CD14-positive monocyte (primary cell): Measurements from ENCODE around the gene NUP188. TPM values are rescaled to one million over a fixed set of nuclear protein-coding genes. Genes with fewer than 3 reads are reported as not detected.

Experiments
- DNase-seq, 3 donors: peaks; one replicate each; pipeline ENCODE4 v3.0.0-alpha.2; 2011 to 2022
- H2AFZ ChIP-seq: 2 replicates; pipeline ENCODE4 v1.6.0; 2012; ENCODE audit warnings: mild to moderate bottlenecking, low read depth, low read length, inconsistent platforms; ENCODE audit not compliant: insufficient read depth, poor library complexity, severe bottlenecking
- H3K27ac ChIP-seq, 2 donors: 1 replicate in 1 of 2; 2 replicates in 1 of 2; pipeline ENCODE4 v1.5.1; 2012 to 2013; ENCODE audit warnings: low read length in 2 of 2, control low read depth in 1 of 2, inconsistent platforms in 1 of 2, low read depth in 1 of 2, mild to moderate bottlenecking in 1 of 2
- H3K27me3 ChIP-seq, 2 donors: one replicate each; pipeline versions ENCODE4 v1.6.0 to v1.6.1; 2011 to 2013; ENCODE audit warnings: low read length in 2 of 2; ENCODE audit not compliant: control insufficient read depth in 2 of 2, insufficient read depth in 2 of 2
- H3K36me3 ChIP-seq, 2 donors: replicated peaks in 1 of 2; 1 replicate in 1 of 2; 2 replicates in 1 of 2; pipeline versions ENCODE4 v1.5.1 to v1.6.1; 2012 to 2013; ENCODE audit warnings: low read length in 2 of 2, control low read depth in 1 of 2, inconsistent platforms in 1 of 2, mild to moderate bottlenecking in 1 of 2; ENCODE audit not compliant: insufficient read depth in 2 of 2, control insufficient read depth in 1 of 2
- H3K4me1 ChIP-seq, 2 donors: 1 replicate in 1 of 2; 2 replicates in 1 of 2; pipeline versions ENCODE4 v1.5.1 to v1.6.1; 2012 to 2013; ENCODE audit warnings: low read length in 2 of 2, control low read depth in 1 of 2, inconsistent platforms in 1 of 2, mild to moderate bottlenecking in 1 of 2, moderate library complexity in 1 of 2; ENCODE audit not compliant: insufficient read depth in 2 of 2, control insufficient read depth in 1 of 2
- H3K4me2 ChIP-seq: replicated peaks from 2 replicates; pipeline ENCODE3; 2012; ENCODE audit warnings: low read length, moderate library complexity, mild to moderate bottlenecking; ENCODE audit not compliant: poor library complexity, severe bottlenecking; ENCODE audit errors: extremely low read depth
- H3K4me3 ChIP-seq, 3 experiments: fragments of 200-600 bp in 1 of 3; sonication (generic) in 1 of 3; replicated peaks in 1 of 3; 1 replicate in 2 of 3; 2 replicates in 1 of 3; pipeline ENCODE4 v1.5.1; 2011 to 2013; ENCODE audit warnings: low read length in 3 of 3, mild to moderate bottlenecking in 3 of 3, control low read depth in 2 of 3, low read depth in 2 of 3, inconsistent platforms in 1 of 3, moderate library complexity in 1 of 3
- H3K79me2 ChIP-seq: 2 replicates; pipeline ENCODE4 v1.6.0; 2012; ENCODE audit warnings: mild to moderate bottlenecking, control low read depth, inconsistent platforms, low read length, moderate library complexity; ENCODE audit not compliant: insufficient read depth
- H3K9ac ChIP-seq: 2 replicates; pipeline ENCODE4 v1.6.0; 2017; ENCODE audit warnings: low read length, mild to moderate bottlenecking; ENCODE audit not compliant: insufficient read depth, poor library complexity, severe bottlenecking
- H3K9me3 ChIP-seq, 2 donors: replicated peaks in 1 of 2; 1 replicate in 1 of 2; 2 replicates in 1 of 2; pipeline versions ENCODE4 v1.5.1 to v1.6.1; 2012 to 2013; ENCODE audit warnings: low read length in 2 of 2, control low read depth in 1 of 2; ENCODE audit not compliant: control insufficient read depth in 1 of 2, insufficient read depth in 1 of 2
- H4K20me1 ChIP-seq: 2 replicates; pipeline ENCODE4 v1.6.0; 2012; ENCODE audit warnings: mild to moderate bottlenecking, low read length, control low read depth, moderate library complexity; ENCODE audit not compliant: insufficient read depth
- H3K27ac Mint-ChIP-seq, 7 donors: one replicate each; pipeline ENCODE4 v1.8.0; 2020; ENCODE audit warnings: mild to moderate bottlenecking in 7 of 7, mixed read lengths in 7 of 7, moderate library complexity in 6 of 7, inconsistent platforms in 2 of 7
- H3K27me3 Mint-ChIP-seq, 3 donors: one replicate each; pipeline ENCODE4 v1.8.0; 2021 to 2022; ENCODE audit warnings: low read depth in 3 of 3, mild to moderate bottlenecking in 3 of 3, mixed read lengths in 3 of 3, moderate library complexity in 3 of 3, inconsistent platforms in 1 of 3
- H3K36me3 Mint-ChIP-seq, 2 donors: one replicate each; pipeline ENCODE4 v1.8.0; 2020; ENCODE audit warnings: mixed read lengths in 2 of 2, inconsistent platforms in 1 of 2, mild to moderate bottlenecking in 1 of 2
- H3K4me1 Mint-ChIP-seq: one replicate; pipeline ENCODE4 v1.8.0; 2020; ENCODE audit warnings: mild to moderate bottlenecking, mixed read lengths
- H3K4me3 Mint-ChIP-seq, 2 donors: one replicate each; pipeline ENCODE4 v1.8.0; 2020; ENCODE audit warnings: mild to moderate bottlenecking in 2 of 2, mixed read lengths in 2 of 2, moderate library complexity in 1 of 2
- H3K9me3 Mint-ChIP-seq, 7 donors: one replicate each; pipeline ENCODE4 v1.8.0; 2020 to 2022; ENCODE audit warnings: mixed read lengths in 7 of 7, mild to moderate bottlenecking in 6 of 7, moderate library complexity in 6 of 7, inconsistent platforms in 2 of 7
- WGBS: methylation state at CpG from one replicate; pipeline ENCODE4 v1.1.5; 2013; ENCODE audit warnings: missing lambda C conversion rate; ENCODE audit not compliant: insufficient coverage; 5-methylcytosine and 5-hydroxymethylcytosine counted together
- intact Hi-C, 2 donors: fragments of 100-400 bp; cut with micrococcal nuclease; formaldehyde crosslinking; loops; one replicate each; pipeline versions ENCODE4 v1.15.0 to v1.15.1; 2023
- polyA plus RNA-seq, 3 donors: library from polyadenylated mRNA; depleted of rRNA in 1 of 3; unstranded in 2 of 3; stranded (reverse) in 1 of 3; fragments of 300-500 nt in 2 of 3; fragments of >200 nt in 1 of 3; fragmentation: Illumina TruSeq in 2 of 3; gene quantifications; 1 replicate in 2 of 3; 2 replicates in 1 of 3; pipeline ENCODE4 v1.2.3, GENCODE V29; 2012 to 2021
- TF ChIP-seq, protein P1 (sequence below): fragments of 200-600 bp; IDR thresholded peaks from one replicate; pipeline ENCODE4 v1.8.0; 2022; ENCODE audit warnings: antibody characterized with exemption, mild to moderate bottlenecking

Gene NUP188
- polyA plus RNA-seq, 3 donors = 10.5 to 28.2 (median 17.2) TPM

- intact Hi-C loops = no loop called here
- Mint-ChIP-seq H3K36me3 (peaks cover 8 to 24% of the 10 kb centered on the region in 2 donors), H3K9me3 (no peaks in the 10 kb centered on the region), H3K4me1 (peaks cover 33% of the 10 kb centered on the region), H3K4me3 (no peak overlapping the region), H3K27me3 (peaks cover 0 to 2% (median 0%) of the 10 kb centered on the region in 3 donors), H3K27ac (no peak overlapping the region)
- no peak overlapping the region for H3K27ac ChIP-seq
- peaks cover 16% of the 10 kb centered on the region for H4K20me1 ChIP-seq
- peaks cover 28 to 32% of the 10 kb centered on the region in 2 donors for H3K4me1 ChIP-seq
- H3K4me2 ChIP-seq = no peak overlapping the region
- peaks cover 2 to 14% of the 10 kb centered on the region in 2 donors for H3K36me3 ChIP-seq
- WGBS = 83% methylated on average over 2 of the region's 7 CpGs
- no peak for DNase-seq
- H3K79me2 ChIP-seq = peaks cover 6% of the 10 kb centered on the region
- no peaks in the 10 kb centered on the region for H3K27me3 ChIP-seq
- TF ChIP-seq, protein P1, sequence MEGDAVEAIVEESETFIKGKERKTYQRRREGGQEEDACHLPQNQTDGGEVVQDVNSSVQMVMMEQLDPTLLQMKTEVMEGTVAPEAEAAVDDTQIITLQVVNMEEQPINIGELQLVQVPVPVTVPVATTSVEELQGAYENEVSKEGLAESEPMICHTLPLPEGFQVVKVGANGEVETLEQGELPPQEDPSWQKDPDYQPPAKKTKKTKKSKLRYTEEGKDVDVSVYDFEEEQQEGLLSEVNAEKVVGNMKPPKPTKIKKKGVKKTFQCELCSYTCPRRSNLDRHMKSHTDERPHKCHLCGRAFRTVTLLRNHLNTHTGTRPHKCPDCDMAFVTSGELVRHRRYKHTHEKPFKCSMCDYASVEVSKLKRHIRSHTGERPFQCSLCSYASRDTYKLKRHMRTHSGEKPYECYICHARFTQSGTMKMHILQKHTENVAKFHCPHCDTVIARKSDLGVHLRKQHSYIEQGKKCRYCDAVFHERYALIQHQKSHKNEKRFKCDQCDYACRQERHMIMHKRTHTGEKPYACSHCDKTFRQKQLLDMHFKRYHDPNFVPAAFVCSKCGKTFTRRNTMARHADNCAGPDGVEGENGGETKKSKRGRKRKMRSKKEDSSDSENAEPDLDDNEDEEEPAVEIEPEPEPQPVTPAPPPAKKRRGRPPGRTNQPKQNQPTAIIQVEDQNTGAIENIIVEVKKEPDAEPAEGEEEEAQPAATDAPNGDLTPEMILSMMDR = no peak
- no peak overlapping the region for H3K9ac ChIP-seq
- H2AFZ ChIP-seq = no peak overlapping the region
- no peaks in the 10 kb centered on the region for H3K9me3 ChIP-seq
- no peak overlapping the region for H3K4me3 ChIP-seq
Observed at GRCh38 chr9:128901379-128901778, 46.1 kb upstream of the NUP188 start.

DNA sequence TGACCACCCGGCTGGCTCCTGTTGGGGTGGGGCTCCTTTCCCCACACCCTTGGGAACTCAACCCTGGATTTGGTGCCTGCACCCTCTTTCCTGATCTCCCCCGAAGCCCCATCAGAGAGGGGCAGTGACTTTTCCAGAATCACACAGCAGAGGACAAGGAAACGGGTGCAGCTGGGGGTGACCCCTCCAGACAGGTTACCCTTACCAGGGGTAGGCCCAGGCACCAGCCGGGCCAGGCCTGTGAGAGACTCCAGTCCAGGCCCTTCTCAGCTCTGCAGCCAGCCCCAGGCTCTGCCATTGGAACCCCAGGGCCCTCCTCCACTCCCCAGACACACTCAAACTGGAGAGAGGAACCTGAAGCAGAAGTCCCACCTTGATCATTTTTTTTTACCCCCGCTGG is 45.7 kb upstream of the NUP188 start:
- H3K4me2 ChIP-seq = no peak overlapping the region
- H3K27me3 ChIP-seq = no peaks in the 10 kb centered on the region
- peaks cover 28 to 32% of the 10 kb centered on the region in 2 donors for H3K4me1 ChIP-seq
- H3K9ac ChIP-seq = peak overlapping the region; percentile 29
- Mint-ChIP-seq H3K4me3 (peak overlapping the region in 1 of 2 donors; percentile 4), H3K36me3 (peaks cover 6 to 22% of the 10 kb centered on the region in 2 donors), H3K4me1 (peaks cover 33% of the 10 kb centered on the region), H3K27ac (no peak overlapping the region), H3K27me3 (peaks cover 0 to 2% (median 0%) of the 10 kb centered on the region in 3 donors), H3K9me3 (no peaks in the 10 kb centered on the region)
- intact Hi-C loops = no loop called here
- WGBS = 77% methylated on average over 4 of the region's 5 CpGs
- peaks cover 6% of the 10 kb centered on the region for H3K79me2 ChIP-seq
- DNase-seq = no peak
- H3K9me3 ChIP-seq = no peaks in the 10 kb centered on the region
- H3K27ac ChIP-seq = no peak overlapping the region
- peaks cover 2 to 14% of the 10 kb centered on the region in 2 donors for H3K36me3 ChIP-seq
- H4K20me1 ChIP-seq = peaks cover 16% of the 10 kb centered on the region
- H2AFZ ChIP-seq = no peak overlapping the region
- H3K4me3 ChIP-seq = no peak overlapping the region
- TF ChIP-seq, protein P1 = no peak
